Mesenchymal stem cell (in vitro differentiated cells and primary cell): Measurements from ENCODE around the gene SAXO2.
A peak's percentile ranks its signal among the peaks of the same experiment; 100 is the strongest.
"Not testable (repeated sequence)": the region's sequence is repeated elsewhere in the genome, so short reads cannot be mapped to it uniquely, and the experiment has no call there.

Source experiments
- DNase-seq: peaks from one replicate; pipeline ENCODE4 v3.0.0-alpha.2; 2013
- H2AFZ ChIP-seq: one replicate; pipeline ENCODE4 v1.6.1; 2013; ENCODE audit warnings: low read depth, mild to moderate bottlenecking, control low read depth, inconsistent platforms, low read length, moderate library complexity
- H2AK5ac ChIP-seq: 2 replicates; pipeline ENCODE4 v1.6.1; 2013; ENCODE audit warnings: low read length, moderate library complexity, mild to moderate bottlenecking, inconsistent platforms; ENCODE audit not compliant: severe bottlenecking
- H2BK120ac ChIP-seq: one replicate; pipeline ENCODE4 v1.6.1; 2013; ENCODE audit warnings: low read depth, mild to moderate bottlenecking, inconsistent platforms, low read length, moderate library complexity
- H2BK12ac ChIP-seq, 2 experiments: one replicate each; pipeline ENCODE4 v1.6.1; 2013; ENCODE audit warnings: inconsistent platforms in 2 of 2, low read length in 2 of 2, mild to moderate bottlenecking in 2 of 2, moderate library complexity in 2 of 2, control low read depth in 1 of 2
- H2BK15ac ChIP-seq: one replicate; pipeline ENCODE4 v1.6.1; 2013; ENCODE audit warnings: mild to moderate bottlenecking, low read depth, inconsistent platforms; ENCODE audit not compliant: poor library complexity, severe bottlenecking
- H2BK5ac ChIP-seq: 2 replicates; pipeline ENCODE4 v1.6.1; 2013; ENCODE audit warnings: low read depth, mild to moderate bottlenecking, low read length, control low read depth, inconsistent platforms; ENCODE audit not compliant: poor library complexity, severe bottlenecking
- H3K14ac ChIP-seq, 2 experiments: one replicate each; pipeline ENCODE4 v1.6.1; 2013; ENCODE audit warnings: inconsistent platforms in 2 of 2, low read length in 2 of 2, control low read depth in 1 of 2, mild to moderate bottlenecking in 1 of 2, moderate library complexity in 1 of 2
- H3K18ac ChIP-seq, 2 experiments: one replicate each; pipeline ENCODE4 v1.6.1; 2013; ENCODE audit warnings: inconsistent platforms in 2 of 2, low read length in 2 of 2, control low read depth in 1 of 2, low read depth in 1 of 2, mild to moderate bottlenecking in 1 of 2
- H3K23ac ChIP-seq, 2 experiments: one replicate each; pipeline ENCODE4 v1.6.1; 2013; ENCODE audit warnings: inconsistent platforms in 2 of 2, low read length in 2 of 2, mild to moderate bottlenecking in 2 of 2, moderate library complexity in 2 of 2, control low read depth in 1 of 2
- H3K27ac ChIP-seq: 2 replicates; pipeline ENCODE4 v1.5.1; 2013; ENCODE audit warnings: mild to moderate bottlenecking, moderate library complexity, low read length, control low read depth, inconsistent platforms; ENCODE audit not compliant: poor library complexity, severe bottlenecking
- H3K27me3 ChIP-seq, 2 experiments: 2 replicates each; pipeline versions ENCODE4 v1.6.1 to v1.7.0; 2013; ENCODE audit warnings: low read length in 2 of 2, mild to moderate bottlenecking in 2 of 2, moderate library complexity in 2 of 2, control low read depth in 1 of 2, inconsistent platforms in 1 of 2; ENCODE audit not compliant: control insufficient read depth in 1 of 2, insufficient read depth in 1 of 2
- H3K36me3 ChIP-seq, 2 experiments: 2 replicates each; pipeline versions ENCODE4 v1.6.1 to v1.7.0; 2013; ENCODE audit warnings: low read length in 2 of 2, control low read depth in 1 of 2, inconsistent platforms in 1 of 2, low read depth in 1 of 2, mild to moderate bottlenecking in 1 of 2; ENCODE audit not compliant: insufficient read depth in 2 of 2, control insufficient read depth in 1 of 2
- H3K4ac ChIP-seq, 2 experiments: one replicate each; pipeline ENCODE4 v1.6.1; 2013; ENCODE audit warnings: inconsistent platforms in 2 of 2, low read length in 2 of 2, mild to moderate bottlenecking in 2 of 2, moderate library complexity in 2 of 2, control low read depth in 1 of 2, low read depth in 1 of 2
- H3K4me1 ChIP-seq: 2 replicates; pipeline ENCODE4 v1.6.1; 2013; ENCODE audit warnings: low read depth, low read length, control low read depth; ENCODE audit not compliant: control insufficient read depth, insufficient read depth
- H3K4me2 ChIP-seq: 2 replicates; pipeline ENCODE4 v1.6.1; 2013; ENCODE audit warnings: low read length, mild to moderate bottlenecking, inconsistent platforms; ENCODE audit not compliant: poor library complexity, severe bottlenecking
- H3K4me3 ChIP-seq, 2 experiments: 2 replicates each; pipeline versions ENCODE4 v1.5.1 to v1.7.0; 2013; ENCODE audit warnings: low read length in 2 of 2, mild to moderate bottlenecking in 2 of 2, control low read depth in 1 of 2, low read depth in 1 of 2; ENCODE audit not compliant: insufficient read depth in 1 of 2
- H3K79me1 ChIP-seq: replicated peaks from 2 replicates; pipeline ENCODE4 v1.6.1; 2013; ENCODE audit warnings: mild to moderate bottlenecking, control low read depth, low read length, inconsistent platforms; ENCODE audit not compliant: poor library complexity, severe bottlenecking
- H3K9ac ChIP-seq: 2 replicates; pipeline ENCODE4 v1.7.0; 2013; ENCODE audit warnings: mild to moderate bottlenecking, low read length, moderate library complexity
- H3K9me3 ChIP-seq: 2 replicates; pipeline ENCODE4 v1.7.0; 2013; ENCODE audit warnings: mild to moderate bottlenecking, low read length; ENCODE audit not compliant: control insufficient read depth
- H4K8ac ChIP-seq: one replicate; pipeline ENCODE4 v1.6.1; 2013; ENCODE audit warnings: inconsistent platforms, mild to moderate bottlenecking, low read length, moderate library complexity
- H4K91ac ChIP-seq: one replicate; pipeline ENCODE4 v1.6.1; 2013; ENCODE audit warnings: mild to moderate bottlenecking, low read length, inconsistent platforms
- WGBS: methylation state at CpG from one replicate; pipeline ENCODE4 v1.1.7; 2013; ENCODE audit warnings: mixed read lengths; 5-methylcytosine and 5-hydroxymethylcytosine counted together

The SAXO2 gene

DNA sequence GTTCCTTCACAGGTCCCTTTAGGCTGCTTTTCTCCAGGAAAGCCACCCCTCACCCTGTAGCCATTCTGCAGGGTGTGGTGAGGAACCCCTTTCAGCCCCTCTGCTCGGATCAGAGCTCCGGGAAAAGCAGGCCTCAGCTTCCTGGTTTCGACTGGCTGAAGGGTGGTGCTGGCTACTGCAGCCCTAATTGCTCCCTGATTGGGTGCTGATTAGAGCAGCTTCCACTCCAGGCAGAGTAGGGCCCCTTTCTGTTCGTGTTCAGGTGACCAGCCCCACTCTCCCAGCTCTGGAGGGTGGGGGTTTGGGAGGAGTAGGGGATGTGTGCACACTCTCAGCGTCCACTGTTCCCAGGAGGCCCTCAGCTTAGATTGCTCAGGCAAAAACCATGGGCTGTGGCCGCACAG lies 36.9 kb downstream of the SAXO2 start:
- not testable (repeated sequence) for H3K4ac ChIP-seq, H2AFZ ChIP-seq, H3K4me3 ChIP-seq, H3K27ac ChIP-seq, H3K9me3 ChIP-seq, H3K14ac ChIP-seq, H3K9ac ChIP-seq, H4K91ac ChIP-seq, H3K23ac ChIP-seq, H4K8ac ChIP-seq, H2BK5ac ChIP-seq, H3K18ac ChIP-seq, H2BK15ac ChIP-seq, H3K4me1 ChIP-seq, DNase-seq, H3K79me1 ChIP-seq, H3K4me2 ChIP-seq, H2AK5ac ChIP-seq, H3K36me3 ChIP-seq, H2BK12ac ChIP-seq
- WGBS: 88% methylated on average over 2 of the region's 6 CpGs
- peak overlapping the region; percentile 8 for H2BK120ac ChIP-seq
- H3K27me3 ChIP-seq: peaks cover 0 to 28% of the 10 kb centered on the region in 2 experiments

DNA sequence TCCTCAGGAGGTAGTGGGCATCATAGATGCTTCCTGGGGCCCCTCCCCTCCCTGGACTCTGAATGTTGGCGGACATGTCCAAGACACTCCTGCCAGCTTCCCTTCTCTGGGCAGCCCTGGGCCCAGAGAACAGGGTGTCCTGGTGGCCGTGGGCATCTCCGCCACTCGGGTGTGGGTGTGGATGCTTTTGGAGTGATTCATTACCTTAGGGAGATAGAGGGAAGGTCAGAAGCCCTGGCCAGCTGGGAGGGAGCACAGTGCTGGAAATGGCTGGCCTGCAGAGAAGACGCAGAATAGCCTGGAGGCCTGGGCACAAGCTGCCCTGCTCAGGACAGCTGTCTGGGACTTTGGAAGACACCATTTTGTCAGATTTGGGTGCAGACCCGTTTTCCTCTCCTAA lies 37.7 kb downstream of the SAXO2 start:
- not testable (repeated sequence) for H3K4me2 ChIP-seq, H3K23ac ChIP-seq, H4K8ac ChIP-seq, H2BK12ac ChIP-seq, H2BK5ac ChIP-seq, H2BK120ac ChIP-seq, H3K4me3 ChIP-seq, H2AK5ac ChIP-seq, H3K27ac ChIP-seq, H3K9ac ChIP-seq, H3K18ac ChIP-seq, H3K4ac ChIP-seq, H3K4me1 ChIP-seq, H2BK15ac ChIP-seq, H3K36me3 ChIP-seq, DNase-seq, H3K9me3 ChIP-seq, H3K79me1 ChIP-seq, H2AFZ ChIP-seq, H3K14ac ChIP-seq
- peaks cover 0 to 30% of the 10 kb centered on the region in 2 experiments for H3K27me3 ChIP-seq
- 31% methylated on average over 5 of the region's 6 CpGs for WGBS
- H4K91ac ChIP-seq: peak overlapping the region; percentile 61

DNA sequence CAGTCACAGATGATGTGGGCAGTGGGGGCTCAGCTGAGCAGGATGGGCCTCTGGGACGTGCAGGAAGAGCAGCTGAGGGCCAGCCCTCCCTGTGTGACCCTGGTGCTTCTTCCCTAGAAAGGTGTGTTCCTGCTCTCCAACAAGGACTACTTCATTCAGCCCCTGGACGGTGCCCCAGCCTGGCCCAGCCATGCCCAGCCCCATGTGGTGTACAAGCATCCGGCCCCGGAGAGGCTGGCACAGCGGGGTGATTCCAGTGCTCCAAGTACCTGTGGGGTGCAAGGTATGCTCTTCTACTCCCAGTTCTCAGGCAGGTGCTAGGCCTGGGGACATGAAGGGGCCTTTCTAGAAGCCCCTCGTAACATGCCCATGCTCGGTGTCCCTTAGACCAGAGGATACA lies 38.3 kb downstream of the SAXO2 start:
- H2BK120ac ChIP-seq: no peak overlapping the region
- 92% methylated on average over 7 of the region's 7 CpGs for WGBS
- no peak overlapping the region for H2AFZ ChIP-seq

DNA sequence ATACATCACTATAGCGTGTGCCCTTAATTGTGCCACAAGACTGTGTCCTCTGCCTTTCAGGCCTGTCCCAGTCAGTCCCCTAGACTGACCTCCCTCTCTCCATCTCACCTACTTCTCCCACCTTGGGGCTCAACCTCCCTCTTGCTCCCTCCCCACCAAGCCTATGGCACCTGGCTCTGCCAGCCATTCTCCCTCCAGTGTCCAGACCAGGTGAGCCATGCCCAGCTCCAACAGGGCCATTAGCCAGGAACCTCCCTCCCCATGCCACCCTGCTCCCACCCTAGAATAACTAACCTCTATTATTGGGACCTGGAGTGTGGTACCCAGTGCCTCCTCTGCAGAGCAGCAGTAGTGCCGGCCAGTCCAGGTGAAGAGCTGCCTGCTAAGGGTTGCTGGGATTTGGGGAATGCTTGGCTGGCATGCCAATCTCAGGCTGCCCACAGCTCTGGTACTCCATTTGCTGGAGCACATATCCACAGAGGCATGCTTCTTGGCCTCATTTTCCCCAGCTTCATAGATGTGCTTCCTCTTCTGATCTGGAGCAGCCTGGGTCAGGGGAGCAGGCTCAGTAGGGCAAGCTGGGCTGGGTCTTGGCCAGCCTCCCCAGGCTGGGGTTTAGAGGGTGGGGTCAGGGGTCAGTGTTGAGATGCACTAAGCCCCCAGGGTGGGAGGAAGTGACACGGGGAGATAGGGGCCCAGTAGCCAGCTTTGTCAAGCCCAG lies 38.8 kb downstream of the SAXO2 start:
- no peak overlapping the region for H2AK5ac ChIP-seq
- H3K36me3 ChIP-seq: no peaks in the 10 kb centered on the region
- H2BK5ac ChIP-seq: no peak overlapping the region
- H2BK120ac ChIP-seq: no peak overlapping the region
- no peak overlapping the region for H4K8ac ChIP-seq
- no peak overlapping the region for H3K27ac ChIP-seq
- H2BK15ac ChIP-seq: no peak overlapping the region
- no peak overlapping the region for H3K4me2 ChIP-seq
- H3K14ac ChIP-seq: peak overlapping the region in 1 of 2 experiments; percentile 89
- no peak overlapping the region for H2AFZ ChIP-seq
- DNase-seq: no peak
- H3K79me1 ChIP-seq: no peaks in the 10 kb centered on the region
- H4K91ac ChIP-seq: no peak overlapping the region
- WGBS: 86% methylated on average over 3 of the region's 3 CpGs
- peak overlapping the region in 1 of 2 experiments; percentile 43 for H2BK12ac ChIP-seq
- H3K9me3 ChIP-seq: no peaks in the 10 kb centered on the region
- peak overlapping the region in 1 of 2 experiments; percentile 59 for H3K23ac ChIP-seq
- H3K4me1 ChIP-seq: no peaks in the 10 kb centered on the region
- H3K4ac ChIP-seq: no peak overlapping the region
- peaks cover 0 to 30% of the 10 kb centered on the region in 2 experiments for H3K27me3 ChIP-seq
- H3K18ac ChIP-seq: no peak overlapping the region
- no peak overlapping the region for H3K9ac ChIP-seq
- H3K4me3 ChIP-seq: no peak overlapping the region

More for the DNA sequence above, 38.3 kb downstream of the SAXO2 start:
- Histone ChIP-seq H3K36me3 (no peaks in the 10 kb centered on the region), H2AK5ac (no peak overlapping the region), H3K4ac (no peak overlapping the region), H2BK15ac (no peak overlapping the region), H3K18ac (no peak overlapping the region), H3K4me1 (no peaks in the 10 kb centered on the region), H3K79me1 (no peaks in the 10 kb centered on the region), H3K4me3 (no peak overlapping the region), H3K14ac (peak overlapping the region in 1 of 2 experiments; percentile 89), H3K27me3 (peaks cover 0 to 30% of the 10 kb centered on the region in 2 experiments), H3K9ac (no peak overlapping the region), H3K9me3 (no peaks in the 10 kb centered on the region), H3K23ac (peak overlapping the region in 1 of 2 experiments; percentile 59), H3K4me2 (no peak overlapping the region), H2BK12ac (no peak overlapping the region), H2BK5ac (no peak overlapping the region), H3K27ac (no peak overlapping the region), H4K8ac (peak overlapping the region; percentile 54), H4K91ac (peak overlapping the region; percentile 61)
- DNase-seq: no peak
